ENCODE data around the gene PSAPL1.

Gene PSAPL1, protein sequence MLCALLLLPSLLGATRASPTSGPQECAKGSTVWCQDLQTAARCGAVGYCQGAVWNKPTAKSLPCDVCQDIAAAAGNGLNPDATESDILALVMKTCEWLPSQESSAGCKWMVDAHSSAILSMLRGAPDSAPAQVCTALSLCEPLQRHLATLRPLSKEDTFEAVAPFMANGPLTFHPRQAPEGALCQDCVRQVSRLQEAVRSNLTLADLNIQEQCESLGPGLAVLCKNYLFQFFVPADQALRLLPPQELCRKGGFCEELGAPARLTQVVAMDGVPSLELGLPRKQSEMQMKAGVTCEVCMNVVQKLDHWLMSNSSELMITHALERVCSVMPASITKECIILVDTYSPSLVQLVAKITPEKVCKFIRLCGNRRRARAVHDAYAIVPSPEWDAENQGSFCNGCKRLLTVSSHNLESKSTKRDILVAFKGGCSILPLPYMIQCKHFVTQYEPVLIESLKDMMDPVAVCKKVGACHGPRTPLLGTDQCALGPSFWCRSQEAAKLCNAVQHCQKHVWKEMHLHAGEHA

DNA sequence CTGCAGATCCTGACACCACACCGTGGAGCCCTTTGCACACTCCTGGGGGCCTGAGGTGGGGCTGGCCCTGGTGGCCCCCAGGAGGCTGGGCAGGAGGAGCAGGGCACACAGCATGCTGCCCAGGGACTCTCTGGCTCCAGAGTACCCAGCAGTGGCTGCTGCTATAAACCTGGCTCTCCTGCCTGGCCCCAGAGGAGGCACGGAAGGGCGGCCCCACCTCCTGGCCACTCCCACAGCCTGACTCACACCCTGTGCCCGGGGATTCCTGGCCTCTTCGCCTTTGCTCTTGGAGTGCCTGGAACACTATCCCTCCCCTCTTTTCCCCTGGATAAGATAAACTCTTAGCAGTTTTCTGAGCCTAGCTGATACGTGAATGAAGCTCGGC is at the start of gene PSAPL1:
TSS of gene PSAPL1 (minus strand) at position 165 of the 385 bp plus-strand sequence. CDS start at position 114, 51 bp downstream.
- no peak for DNase-seq (ENCODE audit: low read depth in 2 of 2)

DNA sequence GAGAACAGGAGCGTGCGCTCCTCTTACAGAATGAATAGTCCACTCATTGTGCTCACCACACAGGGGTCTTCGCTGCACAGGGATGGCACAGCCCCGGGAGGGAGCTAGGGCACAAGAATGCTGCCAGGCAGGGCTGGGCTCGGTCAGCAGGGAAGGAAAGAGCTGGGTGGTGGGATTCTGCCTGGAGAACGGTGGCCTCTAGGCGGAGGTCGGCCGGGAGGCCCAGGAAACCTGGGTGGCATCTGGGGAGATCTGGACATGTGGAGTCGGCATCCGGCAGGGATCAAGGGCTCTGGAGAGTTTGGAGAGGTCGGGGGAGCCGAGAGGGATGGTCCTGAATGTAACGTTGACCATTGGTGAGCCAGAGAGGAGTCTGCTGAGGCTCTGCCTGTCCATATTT is 46.5 kb upstream of the PSAPL1 start:
- no peak for DNase-seq (ENCODE audit: low read depth in 2 of 2)

DNA sequence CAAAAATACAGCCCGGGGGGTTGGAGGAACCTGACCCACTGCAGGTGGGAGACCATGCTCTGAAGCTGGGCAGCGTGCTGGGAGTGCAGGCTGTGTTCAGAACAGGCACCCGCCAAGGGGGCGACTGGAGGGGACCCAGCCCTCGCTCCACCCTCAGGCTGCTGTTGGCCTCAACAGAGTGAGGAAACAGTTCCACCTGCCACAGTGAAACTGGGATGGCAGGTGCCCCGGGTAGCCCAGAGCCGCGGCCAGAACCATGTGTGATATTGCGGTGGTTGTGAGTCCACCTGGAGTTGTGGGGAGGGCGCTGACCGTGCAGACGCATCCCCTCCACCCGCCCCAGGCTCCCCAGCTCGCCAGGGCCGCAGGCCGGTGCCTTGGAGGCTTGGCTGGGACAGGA is 45.7 kb upstream of the PSAPL1 start:
- no peak for DNase-seq (ENCODE audit: low read depth in 2 of 2)

DNA sequence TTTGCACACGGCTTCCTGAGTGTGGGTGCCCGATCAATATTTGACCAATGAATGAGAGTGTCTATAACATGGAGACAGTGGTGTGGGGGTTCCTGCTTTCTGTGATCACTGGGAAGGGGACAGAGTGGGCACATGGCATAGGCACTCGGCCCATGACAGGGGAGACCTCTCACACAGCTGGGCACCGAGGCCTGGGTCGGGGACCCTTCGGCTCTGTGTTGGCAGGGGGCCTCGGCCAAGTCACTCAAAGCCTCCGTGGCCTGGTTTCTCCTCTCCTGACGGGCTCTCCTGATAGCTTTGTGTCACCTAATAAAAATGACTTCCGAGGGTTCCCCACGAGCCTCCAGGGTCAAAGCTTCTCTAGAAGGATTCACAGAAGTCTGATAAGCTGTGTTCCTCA is 43.9 kb upstream of the PSAPL1 start:
- no peak for DNase-seq (ENCODE audit: low read depth in 2 of 2)

DNA sequence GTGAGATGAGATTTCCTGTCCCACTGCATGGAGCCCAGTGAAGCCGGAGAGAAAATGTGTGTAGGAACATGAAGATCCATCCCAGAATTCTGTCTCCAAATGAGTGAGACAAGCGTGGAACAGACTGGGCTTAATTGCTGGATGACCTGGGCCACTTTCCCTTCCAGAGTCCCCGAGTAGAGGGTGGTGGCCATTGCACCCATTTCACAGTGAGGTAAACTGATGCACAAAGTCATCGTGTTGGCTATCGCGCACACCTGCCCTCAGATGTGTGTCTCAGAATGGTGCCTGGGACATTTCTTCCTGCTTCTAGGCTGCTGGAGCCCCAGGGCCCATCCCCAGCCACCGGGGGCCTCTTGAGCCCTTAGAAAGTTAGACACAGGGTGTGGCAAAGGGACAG is 43.0 kb upstream of the PSAPL1 start:
- no peak for DNase-seq (ENCODE audit: low read depth in 2 of 2)

DNA sequence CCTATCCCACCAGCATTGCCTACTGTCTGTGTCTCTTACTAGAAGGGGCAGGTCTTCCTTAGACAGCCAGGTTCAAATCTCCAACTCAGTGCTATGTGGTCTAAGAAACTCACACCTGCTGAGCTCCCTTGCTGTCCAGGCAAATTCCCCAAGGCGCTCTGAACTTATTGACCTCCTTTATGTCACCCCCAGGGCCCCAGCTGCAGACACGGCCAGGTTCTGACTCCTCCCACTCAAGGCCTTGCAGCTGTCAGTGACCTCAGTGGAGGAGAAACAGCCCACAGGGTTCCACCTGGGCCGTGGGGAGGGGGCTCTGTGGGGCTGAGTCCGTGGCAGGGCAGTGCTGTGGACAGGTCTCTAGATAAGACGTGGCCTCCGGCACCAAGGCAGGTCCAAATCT is 42.1 kb upstream of the PSAPL1 start:
- no peak for DNase-seq (ENCODE audit: low read depth in 2 of 2)

DNA sequence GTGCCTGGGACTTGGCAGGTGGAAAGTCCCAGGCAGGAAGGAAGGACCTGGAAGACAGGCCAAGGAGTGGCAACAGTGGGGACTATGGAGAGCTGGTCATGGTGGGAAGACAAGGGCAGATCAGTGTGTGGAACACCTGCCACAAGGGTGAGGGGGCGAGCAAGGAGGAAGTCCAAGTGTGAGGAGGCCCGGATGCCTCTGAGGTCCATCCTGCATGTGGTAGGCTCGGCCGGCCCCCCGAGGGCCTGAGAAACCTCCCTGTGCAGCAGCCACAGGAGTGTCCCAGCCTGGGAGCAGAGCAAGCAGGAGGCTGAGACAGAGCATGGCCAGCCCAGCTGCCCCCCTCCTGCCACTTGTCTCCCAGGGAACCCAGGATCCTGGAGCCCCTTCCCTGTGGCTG is 40.5 kb upstream of the PSAPL1 start:
- no peak for DNase-seq (ENCODE audit: low read depth in 2 of 2)

DNA sequence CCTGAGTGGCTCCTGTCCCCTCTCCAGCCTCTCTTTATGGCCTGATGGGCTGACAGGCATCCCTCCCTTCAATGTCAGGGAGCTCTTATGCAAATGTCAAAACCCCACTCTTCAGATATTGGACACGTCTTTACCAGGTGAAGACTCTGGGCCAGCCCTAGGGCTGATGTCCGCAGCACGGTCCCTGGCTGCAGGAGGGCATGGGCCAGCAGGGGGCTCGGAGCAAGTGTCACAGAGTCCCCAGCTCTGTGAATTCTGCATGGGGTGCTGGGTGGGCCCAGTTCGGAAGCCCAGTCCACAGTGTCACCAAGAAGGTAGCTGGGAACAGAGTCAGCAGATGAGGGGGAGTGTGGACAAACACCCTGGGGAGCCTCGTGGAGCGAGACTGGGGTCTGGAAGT is 39.6 kb upstream of the PSAPL1 start:
- DNase-seq (ENCODE audit: low read depth in 2 of 2) = no peak

DNA sequence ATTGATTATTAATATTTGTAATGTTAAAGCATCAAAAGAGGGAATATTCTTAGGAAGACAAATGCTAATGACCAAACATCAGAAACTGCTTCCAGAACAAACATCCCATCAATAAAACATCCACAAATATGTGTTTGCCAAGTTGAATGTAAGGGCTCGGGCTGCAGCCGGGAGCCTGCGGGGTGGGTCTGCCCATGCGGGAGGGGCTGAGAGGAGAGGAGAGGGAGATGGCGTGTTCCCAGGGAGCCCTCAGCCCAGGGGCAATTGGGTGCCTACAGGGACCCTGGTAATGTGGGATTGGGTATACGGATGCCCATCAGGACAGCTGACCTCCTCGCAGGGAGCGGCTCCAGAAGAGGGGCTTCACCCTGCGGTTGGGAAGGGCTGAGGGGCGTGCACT is 38.4 kb upstream of the PSAPL1 start:
- no peak for DNase-seq (ENCODE audit: low read depth in 2 of 2)

DNA sequence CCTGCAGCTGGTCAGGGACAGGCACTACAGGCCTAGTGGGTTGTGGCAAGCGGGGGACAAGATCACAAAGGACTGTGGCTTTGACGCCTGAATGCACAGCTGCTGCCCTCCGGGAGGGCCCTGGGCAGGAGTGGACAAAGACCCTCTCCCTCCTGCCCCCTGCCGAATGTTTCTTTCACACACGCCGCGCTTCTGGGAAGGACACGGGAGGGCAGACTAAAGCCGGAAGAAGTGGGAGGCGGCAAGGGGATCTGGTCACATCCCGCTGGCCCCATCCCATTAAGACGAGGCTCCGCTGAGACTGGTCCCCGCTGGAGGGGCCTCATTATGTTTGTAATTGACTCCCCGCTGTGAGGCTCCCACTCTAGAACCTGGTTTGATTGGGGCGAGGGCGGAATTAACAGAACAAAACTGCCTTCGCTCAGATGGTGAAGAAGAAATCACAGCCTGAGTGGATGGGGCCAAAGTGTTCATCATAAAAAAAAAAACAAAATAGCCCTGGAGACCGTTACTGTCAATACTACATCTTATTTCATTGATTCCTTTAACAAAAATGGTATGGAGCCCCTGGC is 37.8 kb upstream of the PSAPL1 start:
- no peak for DNase-seq (ENCODE audit: low read depth in 2 of 2)

DNA sequence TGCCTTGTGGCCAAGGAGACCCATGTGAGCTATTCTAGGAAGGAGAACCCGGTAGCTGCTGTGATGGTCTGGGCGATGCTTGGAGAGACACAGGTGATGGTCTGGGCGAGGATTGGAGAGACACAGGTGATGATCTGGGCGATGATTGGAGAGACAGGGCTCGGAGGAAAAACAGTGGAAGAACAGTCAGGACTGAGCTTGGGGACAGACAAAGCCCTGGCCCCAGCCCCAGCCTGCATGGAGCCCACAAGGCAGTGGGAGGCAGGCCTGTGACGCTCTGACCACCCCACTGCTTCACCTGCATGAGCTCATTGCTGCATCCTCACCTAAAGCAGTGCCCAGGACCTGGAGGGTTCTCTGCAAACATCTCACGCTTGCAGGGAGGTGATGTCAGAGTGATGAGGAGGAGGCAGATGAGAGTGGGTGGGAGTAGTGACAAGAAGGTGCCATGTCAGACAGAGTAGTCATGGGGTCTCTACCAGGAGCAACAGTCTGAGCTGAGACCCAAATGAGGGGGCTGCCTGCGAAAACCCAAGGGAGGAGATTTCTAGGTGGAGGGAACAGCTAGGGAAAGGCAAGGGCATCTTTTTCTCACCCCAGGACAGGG is 35.9 kb upstream of the PSAPL1 start:
- DNase-seq (ENCODE audit: low read depth in 2 of 2) = no peak

DNA sequence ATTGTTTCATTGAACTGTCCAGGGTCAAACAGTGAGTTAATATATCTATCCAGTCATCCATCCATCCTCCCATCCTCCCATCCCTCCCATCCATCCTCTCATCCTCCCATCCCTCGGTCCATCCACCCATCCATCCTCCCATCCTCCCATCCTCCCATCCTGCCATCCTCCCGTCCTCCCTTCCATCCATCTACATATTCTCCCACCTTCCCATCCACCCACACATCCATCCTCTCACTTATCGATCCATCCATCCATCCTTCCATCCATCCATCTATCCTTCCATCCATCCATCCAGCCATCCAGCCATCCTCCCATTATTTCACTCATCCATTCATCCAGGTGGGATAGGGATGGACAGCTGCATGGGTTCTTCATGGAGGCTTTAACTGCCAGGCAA is 35.4 kb upstream of the PSAPL1 start:
- DNase-seq (ENCODE audit: low read depth in 2 of 2) = no peak

DNA sequence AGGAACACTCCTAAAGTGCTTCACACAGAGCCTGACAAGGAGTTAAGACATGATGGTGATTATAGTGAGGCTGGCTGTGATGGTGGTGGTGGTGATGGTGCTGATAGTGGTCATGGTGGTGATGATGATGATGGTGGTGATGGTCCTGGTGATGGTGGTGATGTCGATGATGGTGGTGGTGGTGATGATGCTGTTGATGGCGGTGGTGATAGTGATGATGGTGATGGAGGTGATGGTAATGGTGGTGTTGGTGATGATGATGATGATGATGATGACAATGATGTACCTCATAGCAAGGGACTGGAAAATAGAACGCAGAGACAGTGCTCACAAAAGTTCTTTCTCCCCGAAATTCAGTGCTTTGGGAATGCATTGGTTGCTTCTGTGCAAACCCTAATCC is 34.3 kb upstream of the PSAPL1 start:
- no peak for DNase-seq (ENCODE audit: low read depth in 2 of 2)

DNA sequence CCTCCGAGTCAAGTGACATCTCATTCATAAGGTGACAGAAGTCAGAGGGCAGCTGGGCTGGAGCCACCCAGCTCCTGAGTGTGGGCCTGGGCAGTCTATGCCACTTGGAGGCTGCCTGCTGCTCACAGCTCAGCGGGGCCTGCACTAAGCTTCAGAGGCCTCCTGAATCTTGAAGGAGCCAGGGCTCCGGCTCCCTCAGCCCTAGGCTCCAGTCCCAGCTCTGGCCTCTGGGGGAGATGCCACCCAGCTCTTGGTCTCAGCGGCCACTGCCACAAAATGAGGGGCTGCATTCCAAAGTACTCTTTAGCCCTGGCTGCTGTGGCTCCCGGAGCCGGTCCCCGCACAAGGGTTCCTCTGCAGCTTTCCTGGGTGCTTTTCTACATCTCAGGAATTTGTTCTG is 32.7 kb upstream of the PSAPL1 start:
- DNase-seq (ENCODE audit: low read depth in 2 of 2) = no peak

DNA sequence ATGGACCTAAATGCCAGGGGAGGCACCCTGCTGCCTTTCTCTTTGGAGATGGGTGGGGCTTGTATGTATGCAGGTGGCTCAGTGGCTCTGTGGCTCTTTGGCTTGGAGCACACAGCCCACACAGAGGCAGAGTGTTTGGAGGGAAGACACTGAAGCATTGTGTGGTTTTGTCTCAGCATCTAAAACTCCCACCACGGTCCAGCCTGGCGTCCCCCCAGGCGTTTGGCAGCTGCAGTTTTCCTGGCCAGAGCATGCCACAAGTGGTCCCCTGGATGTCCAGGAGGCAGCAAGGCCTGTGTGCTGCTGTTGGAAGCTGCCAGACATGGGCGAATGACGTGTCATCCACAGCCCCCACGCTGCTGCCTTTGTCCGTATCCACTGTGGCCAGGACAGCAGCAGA is 32.2 kb upstream of the PSAPL1 start:
- DNase-seq (ENCODE audit: low read depth in 2 of 2) = no peak

DNA sequence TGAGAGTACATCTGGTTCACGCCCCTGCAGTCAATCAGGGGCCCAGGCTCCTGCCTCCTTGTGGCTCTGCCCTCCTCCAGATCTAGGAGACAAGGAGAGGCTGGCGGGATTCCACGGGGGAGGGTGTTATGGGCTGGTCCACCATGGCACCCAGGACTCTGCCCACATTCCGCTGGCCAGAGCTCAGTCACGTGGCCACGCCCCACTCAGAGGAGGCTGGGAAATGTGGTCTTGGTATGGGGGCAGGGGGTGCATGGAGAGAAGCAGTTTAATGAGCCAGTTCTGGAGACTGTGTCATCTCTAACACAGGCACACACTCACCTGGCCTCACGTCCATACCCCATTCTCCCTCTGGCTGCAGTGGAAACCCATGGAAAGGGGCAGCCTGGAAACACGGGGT is 31.5 kb upstream of the PSAPL1 start:
- no peak for DNase-seq (ENCODE audit: low read depth in 2 of 2)

DNA sequence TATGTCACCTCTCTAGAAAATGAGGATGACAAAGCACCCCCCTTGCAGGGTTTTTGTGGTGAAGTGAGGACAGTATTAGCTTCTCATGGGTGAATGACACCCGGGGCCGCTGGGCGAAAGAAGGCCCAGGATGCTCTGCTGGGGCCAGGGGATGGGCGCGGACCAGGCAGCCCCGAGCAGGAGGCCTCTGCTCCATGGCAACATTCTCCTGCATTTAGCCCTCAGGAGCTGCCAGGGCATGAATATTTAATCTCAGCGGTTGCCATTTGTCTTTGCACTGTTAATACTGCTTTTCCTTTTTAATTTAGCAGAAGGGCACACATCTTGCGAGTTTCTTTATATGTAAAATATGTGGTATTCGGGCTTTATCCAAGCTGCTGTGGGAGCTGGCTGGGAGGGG is 30.3 kb upstream of the PSAPL1 start:
- no peak for DNase-seq (ENCODE audit: low read depth in 2 of 2)

DNA sequence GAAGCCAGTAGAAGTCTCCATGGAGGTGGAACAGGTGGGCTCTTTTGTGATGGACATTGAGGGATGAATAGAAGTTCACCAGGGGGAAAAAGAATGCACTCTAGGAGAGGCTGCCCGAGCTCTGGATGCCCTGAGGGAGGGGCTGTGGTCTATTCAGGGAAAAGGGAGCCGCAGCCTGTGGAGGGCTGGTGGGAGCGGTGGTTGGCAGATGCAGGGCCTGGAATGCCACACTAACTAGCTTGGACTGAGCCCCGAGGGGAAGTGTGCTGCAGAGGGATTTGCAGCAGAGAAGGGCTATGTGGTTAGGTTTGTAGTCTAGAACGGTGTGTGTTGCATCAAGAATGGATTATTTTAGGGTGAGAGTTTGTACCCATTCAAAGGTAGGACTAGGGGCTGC is 29.5 kb upstream of the PSAPL1 start:
- DNase-seq (ENCODE audit: low read depth in 2 of 2) = no peak

DNA sequence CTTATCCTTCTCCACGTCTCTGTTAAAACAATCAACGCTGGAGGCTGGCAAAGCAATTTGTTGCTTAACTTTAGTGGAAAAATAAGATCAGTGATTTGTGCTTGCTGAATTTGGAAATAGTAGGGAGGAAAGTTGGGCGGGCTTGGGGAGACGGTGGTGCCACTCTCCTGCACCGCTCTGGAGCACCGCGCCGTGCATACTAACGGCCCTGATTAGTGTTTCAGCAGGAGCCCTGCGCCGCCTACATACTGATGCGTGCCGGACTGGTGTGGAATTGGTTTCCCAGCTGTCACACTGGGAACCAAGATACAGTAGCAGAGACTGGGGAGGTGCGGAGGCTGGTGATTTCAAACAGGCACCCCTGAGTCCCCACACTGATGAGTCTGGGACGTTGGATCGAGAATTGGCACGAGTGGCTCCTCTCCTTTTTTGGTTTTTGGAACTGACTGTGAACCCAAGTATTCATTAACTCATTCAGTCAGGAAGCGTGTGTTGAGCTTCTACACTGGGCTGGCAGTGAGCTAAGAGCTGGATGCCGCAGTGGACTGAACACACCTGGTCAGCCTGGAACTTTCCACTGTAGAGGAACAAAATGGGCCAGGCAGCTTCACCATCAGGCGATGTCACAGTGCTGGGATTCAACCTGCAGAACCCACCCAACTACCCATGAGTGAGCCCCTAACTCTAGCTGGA is 29.0 kb upstream of the PSAPL1 start:
- DNase-seq (ENCODE audit: low read depth in 2 of 2) = no peak

DNA sequence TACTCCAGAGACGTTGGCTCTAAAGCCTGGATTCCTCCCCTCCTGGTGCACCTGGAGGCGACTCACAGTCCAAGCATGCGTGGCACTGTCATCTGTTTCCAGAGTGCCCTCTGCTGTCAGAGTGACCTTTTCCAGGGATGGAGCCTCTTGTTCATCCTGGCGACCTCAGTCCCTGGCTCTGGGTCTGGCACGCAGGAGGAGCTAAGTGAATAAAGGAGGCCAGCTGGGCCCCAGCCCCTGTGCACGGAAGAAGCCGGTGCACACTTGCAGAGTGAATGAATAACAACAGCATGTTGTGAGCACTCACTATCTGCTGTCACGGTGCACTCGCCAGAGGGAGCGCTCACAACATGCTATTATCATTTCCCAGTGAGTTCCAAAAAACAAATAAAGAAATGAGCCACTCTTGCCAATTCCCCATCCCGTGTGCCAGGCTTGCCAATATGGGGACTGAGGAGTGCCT is 27.8 kb upstream of the PSAPL1 start:
- DNase-seq (ENCODE audit: low read depth in 2 of 2) = no peak

DNA sequence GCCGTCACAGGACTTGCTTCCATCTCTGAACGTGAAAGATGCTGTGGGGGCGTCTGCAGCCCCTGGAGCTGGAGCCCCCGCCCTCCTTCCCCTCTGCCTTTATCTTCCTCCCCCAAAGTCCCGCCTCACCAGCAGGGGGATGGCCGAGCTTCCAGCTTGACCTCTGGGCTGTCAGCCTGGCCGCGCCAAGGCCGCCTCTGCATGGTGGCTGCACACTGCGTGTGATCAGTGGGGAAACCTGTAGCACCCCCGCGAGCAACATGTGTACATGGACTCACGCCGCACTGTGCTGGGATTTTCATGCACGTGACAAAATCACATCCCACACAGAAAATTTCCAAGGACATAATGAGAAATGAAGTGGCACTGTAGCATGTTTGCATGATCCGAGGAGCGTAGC is 26.5 kb upstream of the PSAPL1 start:
- no peak for DNase-seq (ENCODE audit: low read depth in 2 of 2)

DNA sequence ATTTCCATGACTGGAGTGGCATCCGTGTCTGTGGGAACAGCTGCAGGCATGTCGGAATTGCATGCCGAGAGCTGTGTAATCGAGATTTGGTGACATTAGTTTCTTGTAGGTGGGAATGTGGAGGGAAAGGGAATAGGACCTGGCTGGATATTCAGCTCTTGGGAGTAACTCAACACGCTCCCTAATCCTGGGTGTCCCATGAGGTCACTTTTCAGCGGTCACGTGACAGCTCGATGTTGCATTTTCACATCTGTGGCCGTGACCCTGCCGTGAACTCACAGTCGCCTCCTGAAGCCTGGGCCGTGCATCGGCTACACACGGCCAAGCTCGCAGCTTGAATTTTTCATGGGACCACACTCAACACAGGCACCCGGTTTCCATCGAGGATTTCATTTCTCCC is 25.8 kb upstream of the PSAPL1 start:
- DNase-seq (ENCODE audit: low read depth in 2 of 2) = no peak

Measured in stimulated activated CD8-positive, alpha-beta memory T cell treated with anti-CD3 and anti-CD28 coated beads, Interleukin-15, amount 100 ng/mL, for 4 hours (primary cell).